Measurements from ENCODE around the gene RFTN1. TPM values are rescaled to one million over a fixed set of nuclear protein-coding genes. Genes with fewer than 3 reads are reported as not detected.

The RFTN1 gene
- total and polyA plus RNA-seq, 7 experiments from 2014 or later = 44.8 to 68.8 (median 53.2) TPM

DNA sequence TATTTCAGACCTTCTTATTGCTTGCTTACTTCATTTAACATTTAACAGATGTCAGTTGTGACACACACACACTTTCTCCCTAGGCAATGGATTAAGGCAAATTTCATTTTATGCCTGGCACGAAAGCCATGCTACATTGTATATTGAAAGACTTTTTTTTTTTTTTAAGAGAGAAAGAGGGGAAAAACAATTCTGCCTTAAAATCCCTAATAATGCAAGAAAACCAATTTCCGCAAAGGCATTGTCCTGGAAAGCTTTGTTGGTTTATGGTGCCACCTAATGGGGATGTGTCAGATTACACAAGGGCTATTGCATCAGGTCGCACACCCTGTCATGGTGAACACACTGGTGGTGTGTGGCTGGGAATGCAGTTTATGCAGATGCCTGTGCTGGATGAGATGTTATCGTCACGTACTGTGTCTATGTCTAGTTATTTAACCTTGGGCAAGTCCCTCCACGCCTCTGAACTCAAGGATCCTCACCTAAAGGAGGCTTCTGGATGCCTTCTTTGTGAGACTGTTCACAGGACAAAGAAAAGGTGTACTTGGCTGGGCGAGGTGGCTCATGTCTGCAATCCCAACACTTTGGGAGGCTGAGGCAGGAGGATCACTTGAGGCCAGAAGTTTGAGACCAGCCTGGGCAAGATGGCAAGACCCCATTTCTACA is 37.3 kb upstream of the RFTN1 start:
- H3K4me3 ChIP-seq (ENCODE audit: low read length) = no peak overlapping the region
- Mint-ChIP-seq H3K4me3 (peak overlapping the region in 1 of 10 donors; percentile 10), H3K4me1 (peaks cover 6 to 15% (median 7%) of the 10 kb centered on the region in 7 donors), H3K27me3 (peaks cover 0 to 11% (median 9%) of the 10 kb centered on the region in 5 donors), H3K36me3 (no peaks in the 10 kb centered on the region), H3K27ac (peak overlapping the region in 5 of 9 donors; percentile 16 to 67 (median 36)), H3K9me3 (peaks cover 0 to 3% (median 0%) of the 10 kb centered on the region in 11 donors)
- no peaks in the 10 kb centered on the region for H3K36me3 ChIP-seq (ENCODE audit: control insufficient read depth in 2 of 3, insufficient read depth in 3 of 3, low read length in 3 of 3)
- H3K27ac ChIP-seq (ENCODE audit: low read depth, low read length) = no peak overlapping the region
- no peaks in the 10 kb centered on the region for H3K9me3 ChIP-seq (ENCODE audit: control insufficient read depth in 2 of 3, low read length in 3 of 3)
- CTCF ChIA-PET = interaction anchor here (0.6 to 1.9 kb wide), 18 partner anchors 21 to 1200 kb away, joined by 3 to 19 read pairs (median 5); partner anchors contain the start of gene OXNAD1
- H3K4me1 ChIP-seq (ENCODE audit: control insufficient read depth in 2 of 2, insufficient read depth in 2 of 2, low read length in 2 of 2) = peaks cover 0 to 4% of the 10 kb centered on the region in 2 donors
- POLR2A ChIA-PET = interaction anchor here (2.2 to 2.4 kb wide), 2 partner anchors 260 to 283 kb away, joined by 9 to 10 read pairs; no protein-coding TSS in a partner anchor
- peak; percentile 98 for ATAC-seq
- peak; percentile 36 to 82 (median 76) for DNase-seq
- no peaks in the 10 kb centered on the region for H3K27me3 ChIP-seq (ENCODE audit: control insufficient read depth in 2 of 2, insufficient read depth in 2 of 2, low read length in 2 of 2)
- intact Hi-C loops (cut with micrococcal nuclease) = loop anchor here (1.0 to 5.0 kb wide), 14 partner anchors 40 to 921 kb away; no protein-coding TSS in a partner anchor

DNA sequence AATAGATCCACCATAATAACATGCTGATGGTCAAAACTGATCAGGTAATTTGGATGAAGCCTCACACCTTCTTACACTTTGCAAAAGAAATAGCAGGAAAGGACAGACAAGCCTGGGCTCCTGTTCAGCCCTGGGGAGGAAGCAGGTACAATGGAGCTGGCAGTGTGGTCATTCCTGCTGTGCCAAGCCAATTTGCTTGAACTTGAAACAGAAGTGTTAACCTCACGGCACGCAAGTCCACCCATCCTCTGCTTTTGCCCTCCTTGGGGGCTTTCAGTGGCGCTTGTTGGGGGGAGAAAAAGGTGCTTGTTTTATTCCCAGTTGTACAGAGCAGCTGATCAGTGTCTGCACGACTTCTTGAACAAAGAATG is 36.8 kb upstream of the RFTN1 start:
- Mint-ChIP-seq H3K4me3 (no peak overlapping the region), H3K4me1 (peaks cover 6 to 18% (median 7%) of the 10 kb centered on the region in 7 donors), H3K9me3 (peaks cover 0 to 3% (median 0%) of the 10 kb centered on the region in 11 donors), H3K27ac (peak overlapping the region in 1 of 9 donors; percentile 26), H3K36me3 (no peaks in the 10 kb centered on the region), H3K27me3 (peaks cover 0 to 10% (median 9%) of the 10 kb centered on the region in 5 donors)
- intact Hi-C loops (cut with micrococcal nuclease) = loop anchor here (1.0 to 5.0 kb wide), 13 partner anchors 39 to 920 kb away; no protein-coding TSS in a partner anchor
- DNase-seq (no peak), ATAC-seq (no peak)
- Histone ChIP-seq H3K4me3 (ENCODE audit: low read length) (no peak overlapping the region), H3K36me3 (ENCODE audit: control insufficient read depth in 2 of 3, insufficient read depth in 3 of 3, low read length in 3 of 3) (no peaks in the 10 kb centered on the region), H3K27ac (ENCODE audit: low read depth, low read length) (no peak overlapping the region), H3K9me3 (ENCODE audit: control insufficient read depth in 2 of 3, low read length in 3 of 3) (no peaks in the 10 kb centered on the region), H3K4me1 (ENCODE audit: control insufficient read depth in 2 of 2, insufficient read depth in 2 of 2, low read length in 2 of 2) (peaks cover 0 to 4% of the 10 kb centered on the region in 2 donors), H3K27me3 (ENCODE audit: control insufficient read depth in 2 of 2, insufficient read depth in 2 of 2, low read length in 2 of 2) (no peaks in the 10 kb centered on the region)
- ChIA-PET CTCF (interaction anchor here (0.6 to 1.9 kb wide), 10 partner anchors 21 to 502 kb away, joined by 3 to 19 read pairs (median 6); no protein-coding TSS in a partner anchor), POLR2A (interaction anchor here (0.9 to 2.4 kb wide), 3 partner anchors 259 to 283 kb away, joined by 3 to 10 read pairs (median 9); no protein-coding TSS in a partner anchor)

DNA sequence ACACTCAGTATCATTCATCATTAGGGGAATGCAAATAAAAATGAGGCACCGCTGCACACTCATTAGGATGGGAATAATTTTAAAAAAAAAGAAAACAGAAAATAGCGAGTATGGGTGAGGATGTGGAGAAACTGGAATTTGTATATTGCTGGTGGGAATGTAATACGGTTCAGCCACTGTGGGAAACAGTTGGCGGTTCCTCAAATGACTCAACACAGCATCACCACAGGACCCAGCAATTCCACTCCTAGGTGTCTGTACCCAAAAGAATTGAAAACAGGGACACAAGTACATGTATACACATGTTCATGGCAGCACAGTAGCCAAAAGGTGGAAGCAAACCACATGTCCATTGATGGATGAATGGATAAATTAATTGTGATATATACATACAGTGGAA is 35.2 kb upstream of the RFTN1 start:
- POLR2A ChIA-PET = no interaction called here
- H3K4me3 ChIP-seq (ENCODE audit: low read length) = no peak overlapping the region
- CTCF ChIA-PET = no interaction called here
- no peak for DNase-seq
- Mint-ChIP-seq H3K4me1 (peaks cover 6 to 29% (median 7%) of the 10 kb centered on the region in 7 donors), H3K36me3 (no peaks in the 10 kb centered on the region), H3K27me3 (peaks cover 0 to 9% (median 7%) of the 10 kb centered on the region in 5 donors), H3K9me3 (peaks cover 0 to 3% (median 0%) of the 10 kb centered on the region in 11 donors), H3K27ac (peak overlapping the region in 1 of 9 donors; percentile 25), H3K4me3 (no peak overlapping the region)
- no peaks in the 10 kb centered on the region for H3K9me3 ChIP-seq (ENCODE audit: control insufficient read depth in 2 of 3, low read length in 3 of 3)
- H3K36me3 ChIP-seq (ENCODE audit: control insufficient read depth in 2 of 3, insufficient read depth in 3 of 3, low read length in 3 of 3) = no peaks in the 10 kb centered on the region
- H3K27me3 ChIP-seq (ENCODE audit: control insufficient read depth in 2 of 2, insufficient read depth in 2 of 2, low read length in 2 of 2) = no peaks in the 10 kb centered on the region
- no peak overlapping the region for H3K27ac ChIP-seq (ENCODE audit: low read depth, low read length)
- intact Hi-C loops (cut with micrococcal nuclease) = no loop called here
- no peak for ATAC-seq
- peaks cover 0 to 4% of the 10 kb centered on the region in 2 donors for H3K4me1 ChIP-seq (ENCODE audit: control insufficient read depth in 2 of 2, insufficient read depth in 2 of 2, low read length in 2 of 2)

DNA sequence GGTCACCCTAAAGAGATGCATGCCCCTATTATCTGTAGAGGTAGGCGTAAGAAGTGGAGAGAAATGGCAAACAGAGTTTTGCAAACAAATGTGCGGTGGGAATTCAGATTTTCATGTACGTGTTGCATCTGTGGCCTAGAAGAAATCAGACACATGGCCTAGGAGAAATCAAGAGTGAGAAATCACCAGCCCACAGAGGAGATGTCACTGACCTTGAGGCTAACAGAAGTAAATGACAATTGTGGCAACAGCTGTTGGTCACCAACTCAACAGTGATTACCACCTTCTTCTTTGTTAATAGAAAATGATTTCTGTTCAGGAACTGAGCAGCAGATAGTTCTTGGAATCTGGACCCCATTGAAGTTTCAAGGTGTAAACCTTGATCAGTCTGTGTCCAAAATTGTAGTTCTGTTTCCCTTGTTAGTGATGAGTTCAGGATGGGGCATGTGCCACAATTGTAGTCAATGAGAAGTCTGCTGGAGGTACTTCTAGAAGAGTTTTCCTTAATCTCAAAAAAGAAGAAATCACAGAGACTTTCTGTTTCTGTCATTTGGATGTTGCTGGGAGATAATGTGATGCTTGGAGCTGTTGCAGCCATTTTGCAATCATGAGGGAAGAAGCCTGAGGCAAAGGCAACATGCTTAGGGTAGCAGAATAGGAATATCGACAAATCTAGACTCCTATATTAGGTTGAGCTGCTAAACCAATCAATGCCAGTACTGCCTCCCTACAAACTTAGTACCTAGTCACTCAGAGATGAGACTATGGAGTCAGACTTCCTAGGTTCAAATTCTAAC is 34.3 kb upstream of the RFTN1 start:
- intact Hi-C loops (cut with micrococcal nuclease) = no loop called here
- Mint-ChIP-seq H3K36me3 (no peaks in the 10 kb centered on the region), H3K27ac (no peak overlapping the region), H3K4me3 (no peak overlapping the region), H3K9me3 (peaks cover 0 to 3% (median 0%) of the 10 kb centered on the region in 11 donors), H3K4me1 (peaks cover 6 to 33% (median 7%) of the 10 kb centered on the region in 7 donors), H3K27me3 (peaks cover 0 to 9% (median 4%) of the 10 kb centered on the region in 5 donors)
- ChIA-PET CTCF (interaction anchor here (0.6 to 1.3 kb wide), 2 partner anchors 257 to 504 kb away, joined by 3 read pairs; no protein-coding TSS in a partner anchor), POLR2A (interaction anchor here (1.6 kb wide), 1 partner anchor 261 kb away, joined by 3 read pairs; no protein-coding TSS in a partner anchor)
- Histone ChIP-seq H3K36me3 (ENCODE audit: control insufficient read depth in 2 of 3, insufficient read depth in 3 of 3, low read length in 3 of 3) (no peaks in the 10 kb centered on the region), H3K27me3 (ENCODE audit: control insufficient read depth in 2 of 2, insufficient read depth in 2 of 2, low read length in 2 of 2) (no peaks in the 10 kb centered on the region), H3K4me1 (ENCODE audit: control insufficient read depth in 2 of 2, insufficient read depth in 2 of 2, low read length in 2 of 2) (peaks cover 0 to 4% of the 10 kb centered on the region in 2 donors), H3K4me3 (ENCODE audit: low read length) (no peak overlapping the region), H3K27ac (ENCODE audit: low read depth, low read length) (no peak overlapping the region), H3K9me3 (ENCODE audit: control insufficient read depth in 2 of 3, low read length in 3 of 3) (no peaks in the 10 kb centered on the region)
- ATAC-seq = no peak
- DNase-seq = no peak

DNA sequence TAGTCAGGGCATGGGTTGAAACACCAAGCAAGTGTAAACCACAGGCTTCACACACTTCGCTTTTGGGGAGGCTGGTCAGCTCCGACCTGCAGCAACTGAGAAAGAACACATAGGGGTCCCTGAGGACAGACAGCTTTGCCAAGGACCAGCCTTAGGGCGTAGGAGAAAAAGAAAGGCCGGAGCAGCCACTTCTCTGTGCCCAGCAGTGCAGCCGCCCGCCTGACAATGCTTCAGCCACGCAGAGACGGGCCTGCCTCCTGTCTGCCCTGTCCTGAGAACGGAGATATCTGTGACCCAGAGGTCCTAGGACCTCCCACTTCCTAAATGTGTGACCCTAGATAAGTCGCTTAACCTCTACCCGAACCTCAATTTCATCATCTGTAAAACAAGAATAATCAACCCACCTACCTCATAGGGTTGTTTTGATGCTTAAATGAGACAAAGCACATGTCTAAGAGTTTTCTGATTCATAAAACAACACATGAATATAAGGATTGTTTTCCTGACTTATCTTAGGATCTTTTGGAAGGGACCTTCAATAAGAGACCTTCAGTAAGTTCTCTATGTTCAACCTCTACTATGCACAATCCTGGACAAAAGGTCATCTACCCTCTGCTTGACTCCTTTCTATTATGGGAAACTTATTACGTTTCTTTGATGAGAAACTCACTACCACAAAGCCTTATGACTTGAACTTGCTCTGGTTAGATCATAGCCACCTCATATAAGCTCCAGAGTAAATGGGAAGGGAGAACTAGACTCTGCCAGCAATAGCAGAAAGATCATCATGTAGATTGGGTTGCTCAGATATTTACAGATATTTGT is 32.9 kb upstream of the RFTN1 start:
- Histone ChIP-seq H3K27me3 (ENCODE audit: control insufficient read depth in 2 of 2, insufficient read depth in 2 of 2, low read length in 2 of 2) (no peaks in the 10 kb centered on the region), H3K27ac (ENCODE audit: low read depth, low read length) (no peak overlapping the region), H3K4me3 (ENCODE audit: low read length) (no peak overlapping the region), H3K36me3 (ENCODE audit: control insufficient read depth in 2 of 3, insufficient read depth in 3 of 3, low read length in 3 of 3) (no peaks in the 10 kb centered on the region), H3K9me3 (ENCODE audit: control insufficient read depth in 2 of 3, low read length in 3 of 3) (no peaks in the 10 kb centered on the region), H3K4me1 (ENCODE audit: control insufficient read depth in 2 of 2, insufficient read depth in 2 of 2, low read length in 2 of 2) (peaks cover 0 to 4% of the 10 kb centered on the region in 2 donors)
- no peak for DNase-seq
- peak; percentile 36 for ATAC-seq
- H3K27ac Mint-ChIP-seq = no peak overlapping the region
- ChIA-PET CTCF (interaction anchor here (0.6 to 1.3 kb wide), 2 partner anchors 256 to 502 kb away, joined by 3 read pairs; no protein-coding TSS in a partner anchor), POLR2A (interaction anchor here (1.6 kb wide), 1 partner anchor 260 kb away, joined by 3 read pairs; no protein-coding TSS in a partner anchor)
- H3K4me3 Mint-ChIP-seq = no peak overlapping the region
- H3K9me3 Mint-ChIP-seq = peaks cover 0 to 3% (median 0%) of the 10 kb centered on the region in 11 donors
- H3K36me3 Mint-ChIP-seq = no peaks in the 10 kb centered on the region
- intact Hi-C loops (cut with micrococcal nuclease) = no loop called here
- peaks cover 0 to 5% (median 0%) of the 10 kb centered on the region in 5 donors for H3K27me3 Mint-ChIP-seq
- H3K4me1 Mint-ChIP-seq = peaks cover 6 to 33% (median 7%) of the 10 kb centered on the region in 7 donors

All from naive thymus-derived CD4-positive, alpha-beta T cell (primary cell).